Measurements from ENCODE around the gene PRRC1. TPM values are rescaled to one million over a fixed set of nuclear protein-coding genes. Genes with fewer than 3 reads are reported as not detected.

The PRRC1 gene
- total RNA-seq, 2 donors from 2014 or later, result 25.1 to 29.1 TPM

DNA sequence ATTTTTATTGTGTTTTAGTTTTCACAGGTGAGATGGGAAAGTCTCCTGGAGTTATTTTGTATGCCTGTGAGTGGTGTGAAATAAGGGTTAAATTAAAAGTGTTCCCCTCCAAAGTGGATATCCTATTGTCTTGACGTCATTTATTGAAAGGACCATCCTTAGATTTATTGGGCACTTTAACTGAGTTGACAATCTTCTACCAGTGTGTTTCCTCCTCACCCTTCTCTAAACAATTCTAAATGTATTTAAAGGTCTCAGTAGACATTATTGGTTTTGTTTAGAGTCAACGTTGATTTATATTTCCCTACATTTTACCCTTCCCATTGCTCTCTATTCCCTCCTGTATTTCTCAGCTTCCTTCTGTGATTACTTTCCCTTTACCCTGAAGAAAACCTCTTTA, 40.8 kb downstream of the PRRC1 start:
- Histone ChIP-seq H3K36me3 (replicated peaks in 1 of 2; ENCODE audit: insufficient read depth in 1 of 2, low read depth in 2 of 2) (peaks cover 0 to 7% of the 10 kb centered on the region in 2 donors), H3K27ac (peak overlapping the region in 1 of 4 donors; percentile 78), H3K4me3 (no peak overlapping the region), H3K27me3 (no peaks in the 10 kb centered on the region), H3K9me3 (no peaks in the 10 kb centered on the region), H3K4me1 (peaks cover 27% of the 10 kb centered on the region)
- intact Hi-C loops (cut with DNase I), result no loop called here
- no peak for TF ChIP-seq POLR2A (IDR thresholded peaks at IDR 0.05)
- TF ChIP-seq, protein P1, sequence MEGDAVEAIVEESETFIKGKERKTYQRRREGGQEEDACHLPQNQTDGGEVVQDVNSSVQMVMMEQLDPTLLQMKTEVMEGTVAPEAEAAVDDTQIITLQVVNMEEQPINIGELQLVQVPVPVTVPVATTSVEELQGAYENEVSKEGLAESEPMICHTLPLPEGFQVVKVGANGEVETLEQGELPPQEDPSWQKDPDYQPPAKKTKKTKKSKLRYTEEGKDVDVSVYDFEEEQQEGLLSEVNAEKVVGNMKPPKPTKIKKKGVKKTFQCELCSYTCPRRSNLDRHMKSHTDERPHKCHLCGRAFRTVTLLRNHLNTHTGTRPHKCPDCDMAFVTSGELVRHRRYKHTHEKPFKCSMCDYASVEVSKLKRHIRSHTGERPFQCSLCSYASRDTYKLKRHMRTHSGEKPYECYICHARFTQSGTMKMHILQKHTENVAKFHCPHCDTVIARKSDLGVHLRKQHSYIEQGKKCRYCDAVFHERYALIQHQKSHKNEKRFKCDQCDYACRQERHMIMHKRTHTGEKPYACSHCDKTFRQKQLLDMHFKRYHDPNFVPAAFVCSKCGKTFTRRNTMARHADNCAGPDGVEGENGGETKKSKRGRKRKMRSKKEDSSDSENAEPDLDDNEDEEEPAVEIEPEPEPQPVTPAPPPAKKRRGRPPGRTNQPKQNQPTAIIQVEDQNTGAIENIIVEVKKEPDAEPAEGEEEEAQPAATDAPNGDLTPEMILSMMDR (IDR thresholded peaks at IDR 0.05), result no peak
- 73 to 75% methylated on average over 2 of the region's 2 CpGs for WGBS, 2 donors
- no peak for DNase-seq
- no peak for ATAC-seq

- Histone ChIP-seq H3K27ac (no peak overlapping the region), H3K4me3 (no peak overlapping the region), H3K36me3 (replicated peaks in 1 of 2; ENCODE audit: insufficient read depth in 1 of 2, low read depth in 2 of 2) (no peaks in the 10 kb centered on the region), H3K4me1 (peaks cover 16% of the 10 kb centered on the region), H3K27me3 (no peaks in the 10 kb centered on the region), H3K9me3 (no peaks in the 10 kb centered on the region)
- intact Hi-C loops (cut with DNase I), result no loop called here
- no peak for ATAC-seq
- no peak for TF ChIP-seq POLR2A (IDR thresholded peaks at IDR 0.05)
- TF ChIP-seq, protein P1 (IDR thresholded peaks at IDR 0.05), result no peak
- WGBS, 2 donors, result 80 to 91% methylated on average over 3 of the region's 3 CpGs
- no peak for DNase-seq
These were observed 43.8 kb downstream of the PRRC1 start for GRCh38 chr5:127561254-127561653.

DNA sequence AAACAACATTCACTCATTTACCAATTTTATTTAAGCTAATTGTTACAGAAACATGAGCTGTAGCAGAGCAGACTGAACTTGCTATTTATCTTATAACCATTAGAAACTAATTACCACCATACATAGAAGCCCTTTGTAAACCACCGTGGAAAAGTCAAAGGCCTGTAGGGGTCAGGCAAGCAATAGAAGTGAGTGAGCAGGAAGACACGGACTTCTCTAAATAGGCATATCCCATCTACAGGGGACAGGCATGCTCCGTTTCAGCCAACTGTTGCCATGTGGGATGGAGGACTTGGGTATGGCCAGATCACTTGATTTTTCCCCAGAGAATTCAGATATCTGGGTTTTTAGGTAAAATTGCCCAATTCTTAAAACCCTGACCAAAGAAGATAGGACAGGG, 44.8 kb downstream of the PRRC1 start:
- 18 to 26% methylated on average over 3 of the region's 3 CpGs for WGBS, 2 donors
- intact Hi-C loops (cut with DNase I), result no loop called here
- Histone ChIP-seq H3K27ac (no peak overlapping the region), H3K9me3 (no peaks in the 10 kb centered on the region), H3K4me3 (no peak overlapping the region), H3K4me1 (peaks cover 10% of the 10 kb centered on the region), H3K27me3 (no peaks in the 10 kb centered on the region), H3K36me3 (replicated peaks in 1 of 2; ENCODE audit: insufficient read depth in 1 of 2, low read depth in 2 of 2) (no peaks in the 10 kb centered on the region)
- TF ChIP-seq, protein P1 (IDR thresholded peaks at IDR 0.05), result peak in 1 of 7 experiments; percentile 7
- no peak for TF ChIP-seq POLR2A (IDR thresholded peaks at IDR 0.05)
- ATAC-seq (no peak), DNase-seq (no peak)

DNA sequence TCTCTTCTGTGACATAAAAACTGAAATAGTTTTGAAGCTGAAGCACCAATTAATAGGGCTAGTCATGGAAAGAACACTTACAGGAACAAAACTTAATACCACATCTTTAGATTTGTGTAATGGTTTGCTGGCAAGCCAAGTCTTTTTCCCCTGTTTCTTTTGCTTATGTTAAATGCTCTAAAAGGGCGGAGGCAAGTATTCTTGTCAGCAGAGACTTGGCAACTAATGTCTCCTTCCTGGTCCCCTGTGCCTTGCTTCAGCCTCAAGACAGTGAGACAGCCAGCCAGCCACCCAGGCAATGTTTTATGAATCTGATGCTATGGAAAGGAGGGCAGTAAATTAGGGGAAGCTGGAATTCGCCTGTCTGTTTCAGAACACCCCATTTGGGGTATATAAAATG, 45.7 kb downstream of the PRRC1 start:
- ATAC-seq, result no peak
- H3K27ac ChIP-seq, result no peak overlapping the region
- no peak for TF ChIP-seq POLR2A (IDR thresholded peaks at IDR 0.05)
- TF ChIP-seq, protein P1 (IDR thresholded peaks at IDR 0.05), result no peak
- 58 to 72% methylated on average over 2 of the region's 2 CpGs for WGBS, 2 donors
- intact Hi-C loops (cut with DNase I), result no loop called here
- peaks cover 3% of the 10 kb centered on the region for H3K4me1 ChIP-seq
- DNase-seq, result no peak
- no peaks in the 10 kb centered on the region for H3K36me3 ChIP-seq (replicated peaks in 1 of 2; ENCODE audit: insufficient read depth in 1 of 2, low read depth in 2 of 2)
- H3K27me3 ChIP-seq, result no peaks in the 10 kb centered on the region
- no peaks in the 10 kb centered on the region for H3K9me3 ChIP-seq
- no peak overlapping the region for H3K4me3 ChIP-seq

- no peak for TF ChIP-seq POLR2A (IDR thresholded peaks at IDR 0.05)
- TF ChIP-seq, protein P1 (IDR thresholded peaks at IDR 0.05), result peak; percentile 22 to 80 (median 75)
- ATAC-seq (peak; percentile 76), DNase-seq (peak; percentile 53 to 69 (median 58))
- 52 to 57% methylated on average over 2 of the region's 2 CpGs for WGBS, 2 donors
- no peak overlapping the region for H3K4me3 ChIP-seq
- no peaks in the 10 kb centered on the region for H3K36me3 ChIP-seq (replicated peaks in 1 of 2; ENCODE audit: insufficient read depth in 1 of 2, low read depth in 2 of 2)
- intact Hi-C loops (cut with DNase I), result no loop called here
- H3K27ac ChIP-seq, result no peak overlapping the region
- H3K4me1 ChIP-seq, result no peaks in the 10 kb centered on the region
- no peaks in the 10 kb centered on the region for H3K9me3 ChIP-seq
- no peaks in the 10 kb centered on the region for H3K27me3 ChIP-seq
These were observed 46.7 kb downstream of the PRRC1 start for GRCh38 chr5:127564002-127564769.

Data from body of pancreas (tissue), 4 donors.